Fibroblast of mammary gland (primary cell): ENCODE results near the gene FBXO15.

Experiments
- DNase-seq: peaks from one replicate; pipeline ENCODE4 v3.0.0-alpha.2; 2010; ENCODE audit warnings: low read depth
- H3K4me3 ChIP-seq: 2 replicates; pipeline ENCODE4 v1.5.1; 2011; ENCODE audit warnings: low read depth, mild to moderate bottlenecking, low read length, moderate library complexity; ENCODE audit not compliant: control insufficient read depth
- CTCF ChIP-seq: conservative IDR thresholded peaks from 2 replicates; pipeline ENCODE4 v1.5.1; 2011; ENCODE audit warnings: low read depth, low read length, inconsistent platforms; ENCODE audit not compliant: control insufficient read depth, insufficient read depth

Gene FBXO15

GRCh38 chr18:74147779-74148542 is at the start of gene FBXO15, which contains the start of gene TIMM21:
Gene FBXO15, minus strand, starts transcription at chr18:74147834. Its CDS starts 49 bp downstream, at chr18:74147785.
Gene TIMM21, plus strand, starts transcription at chr18:74148523. Its CDS starts 286 bp downstream, at chr18:74148809.
- TF ChIP-seq CTCF: no peak
- peak within 1 kb of the TSS; percentile 89 for H3K4me3 ChIP-seq
- peak; percentile 95 for DNase-seq

GRCh38 chr18:74196220-74197119 is 48.8 kb upstream of the FBXO15 start:
- TF ChIP-seq CTCF: peak; percentile 79
- H3K4me3 ChIP-seq: peak overlapping the region; percentile 22
- DNase-seq: peak; percentile 63

- peak; percentile 29 for DNase-seq
- TF ChIP-seq CTCF: no peak
- H3K4me3 ChIP-seq: no peak overlapping the region
Measured at GRCh38 chr18:74194691-74195090, 47.1 kb upstream of the FBXO15 start.

- TF ChIP-seq CTCF: no peak
- DNase-seq: no peak
- H3K4me3 ChIP-seq: no peak overlapping the region
Measured at GRCh38 chr18:74191577-74191976, 43.9 kb upstream of the FBXO15 start.

- peak; percentile 25 for DNase-seq
- H3K4me3 ChIP-seq: no peak overlapping the region
- TF ChIP-seq CTCF: no peak
Measured at GRCh38 chr18:74190086-74190485, 42.5 kb upstream of the FBXO15 start.

GRCh38 chr18:74186661-74187060 is 39.0 kb upstream of the FBXO15 start:
- DNase-seq: no peak
- no peak overlapping the region for H3K4me3 ChIP-seq
- TF ChIP-seq CTCF: no peak
